Body of pancreas (tissue), 4 donors: ENCODE measurements around the gene CSNK1A1L. TPM values are rescaled to one million over a fixed set of nuclear protein-coding genes. Genes with fewer than 3 reads are reported as not detected.
A peak's percentile ranks its signal among the peaks of the same experiment; 100 is the strongest.

ENCODE experiments used
- ATAC-seq: fragments of 150-250 bp; one replicate; pipeline ENCODE4 v1.9.1; 2016
- DNase-seq, 4 donors: peaks; one replicate each; pipeline ENCODE4 v3.0.0-alpha.2; 2019
- H3K27ac ChIP-seq, 4 donors: fragments of 200-600 bp; sonication (generic); 1 replicate in 3 of 4; 2 replicates in 1 of 4; pipeline versions ENCODE4 v1.5.1 to v1.6.1; 2016 to 2019; ENCODE audit warnings: mild to moderate bottlenecking in 1 of 4, mixed read lengths in 1 of 4, moderate library complexity in 1 of 4
- H3K27me3 ChIP-seq, 2 donors: fragments of 200-600 bp; sonication (generic); one replicate each; pipeline ENCODE4 v1.6.0; 2016; ENCODE audit warnings: mild to moderate bottlenecking in 1 of 2
- H3K36me3 ChIP-seq, 2 donors: fragments of 200-600 bp; sonication (generic); replicated peaks in 1 of 2; 2 replicates each; pipeline ENCODE4 v1.5.1; 2016; ENCODE audit warnings: low read depth in 2 of 2; ENCODE audit not compliant: insufficient read depth in 1 of 2
- H3K4me1 ChIP-seq: fragments of 200-600 bp; sonication (generic); one replicate; pipeline ENCODE4 v1.6.0; 2016
- H3K4me3 ChIP-seq, 2 donors: fragments of 200-600 bp; sonication (generic); 1 replicate in 1 of 2; 2 replicates in 1 of 2; pipeline ENCODE4 v1.5.1; 2016 to 2019
- H3K9me3 ChIP-seq, 3 donors: fragments of 200-600 bp; sonication (generic); 1 replicate in 2 of 3; 2 replicates in 1 of 3; pipeline ENCODE4 v1.5.1; 2016
- CTCF ChIP-seq, 7 experiments: fragments of 450-650 bp in 4 of 7; fragments of 200-600 bp in 3 of 7; sonication (generic) in 3 of 7; IDR thresholded peaks; one replicate each; pipeline ENCODE4 v1.5.1; 2016 to 2019; ENCODE audit warnings: antibody characterized with exemption in 7 of 7
- POLR2A ChIP-seq, 3 donors: fragments of 450-650 bp; IDR thresholded peaks; one replicate each; pipeline ENCODE4 v1.6.1; 2016; ENCODE audit warnings: antibody characterized with exemption in 3 of 3, mild to moderate bottlenecking in 2 of 3
- WGBS, 2 donors: methylation state at CpG; one replicate each; pipeline ENCODE4 v1.1.5; 2017; 5-methylcytosine and 5-hydroxymethylcytosine counted together
- intact Hi-C: fragments of 100-400 bp; cut with DNase I; formaldehyde crosslinking; loops from one replicate; pipeline ENCODE4 v1.15.1; 2023
- total RNA-seq, 2 donors: library from RNA; depleted of rRNA; stranded (reverse); fragments of >200 nt; gene quantifications; one replicate each; pipeline ENCODE4 v1.1.0, GENCODE V29; 2016

The CSNK1A1L gene
- total RNA-seq, 2 donors from 2014 or later, result not detected

- intact Hi-C loops, result no loop called here
- DNase-seq, result no peak
- H3K4me3 ChIP-seq, result no peak overlapping the region
These were observed 34.5 kb downstream of the CSNK1A1L start for GRCh38 chr13:37070956-37071355.

GRCh38 chr13:37070145-37070695 lies 35.2 kb downstream of the CSNK1A1L start:
- no peaks in the 10 kb centered on the region for H3K27me3 ChIP-seq
- no peaks in the 10 kb centered on the region for H3K36me3 ChIP-seq
- no peak overlapping the region for H3K27ac ChIP-seq
- no peak for DNase-seq
- intact Hi-C loops, result no loop called here
- WGBS, 2 donors, result 69 to 83% methylated on average over 7 to 9 of the region's 9 CpGs
- TF ChIP-seq CTCF (IDR thresholded peaks at IDR 0.05), result no peak
- no peak for TF ChIP-seq POLR2A (IDR thresholded peaks at IDR 0.05)
- H3K4me3 ChIP-seq, result no peak overlapping the region
- ATAC-seq, result no peak
- no peaks in the 10 kb centered on the region for H3K9me3 ChIP-seq
- H3K4me1 ChIP-seq, result no peaks in the 10 kb centered on the region

More at GRCh38 chr13:37070956-37071355, 34.5 kb downstream of the CSNK1A1L start:
- no peak for ATAC-seq
- Histone ChIP-seq H3K27ac (no peak overlapping the region), H3K9me3 (no peaks in the 10 kb centered on the region), H3K4me1 (no peaks in the 10 kb centered on the region), H3K27me3 (no peaks in the 10 kb centered on the region), H3K36me3 (no peaks in the 10 kb centered on the region)
- WGBS, 2 donors, result 50 to 88% methylated on average over 1 to 7 of the region's 7 CpGs
- TF ChIP-seq POLR2A (IDR thresholded peaks at IDR 0.05), result no peak
- TF ChIP-seq CTCF (IDR thresholded peaks at IDR 0.05), result no peak

- no peak overlapping the region for H3K27ac ChIP-seq
- TF ChIP-seq POLR2A (IDR thresholded peaks at IDR 0.05) (no peak), CTCF (IDR thresholded peaks at IDR 0.05) (no peak)
- H3K4me1 ChIP-seq, result no peaks in the 10 kb centered on the region
- intact Hi-C loops, result no loop called here
- no peak for DNase-seq
- ATAC-seq, result no peak
- no peaks in the 10 kb centered on the region for H3K27me3 ChIP-seq
- no peak overlapping the region for H3K4me3 ChIP-seq
- H3K9me3 ChIP-seq, result no peaks in the 10 kb centered on the region
- WGBS, 2 donors, result 69 to 75% methylated on average over 6 to 8 of the region's 22 CpGs
- H3K36me3 ChIP-seq, result no peaks in the 10 kb centered on the region
These were observed 35.8 kb downstream of the CSNK1A1L start for GRCh38 chr13:37069597-37070103.

GRCh38 chr13:37068962-37069361 lies 36.5 kb downstream of the CSNK1A1L start:
- H3K36me3 ChIP-seq, result no peaks in the 10 kb centered on the region
- H3K27me3 ChIP-seq, result no peaks in the 10 kb centered on the region
- ATAC-seq (no peak), DNase-seq (no peak)
- no peaks in the 10 kb centered on the region for H3K9me3 ChIP-seq
- no peak overlapping the region for H3K27ac ChIP-seq
- no peak overlapping the region for H3K4me3 ChIP-seq
- no peak for TF ChIP-seq POLR2A (IDR thresholded peaks at IDR 0.05)
- peak in 2 of 7 experiments; percentile 14 to 28 for TF ChIP-seq CTCF (IDR thresholded peaks at IDR 0.05)
- no peaks in the 10 kb centered on the region for H3K4me1 ChIP-seq
- intact Hi-C loops, result no loop called here

GRCh38 chr13:37067874-37068273 lies 37.6 kb downstream of the CSNK1A1L start:
- ATAC-seq, result no peak
- no peak for DNase-seq
- H3K27ac ChIP-seq, result no peak overlapping the region
- H3K36me3 ChIP-seq, result no peaks in the 10 kb centered on the region
- H3K27me3 ChIP-seq, result no peaks in the 10 kb centered on the region
- no peak overlapping the region for H3K4me3 ChIP-seq
- H3K4me1 ChIP-seq, result no peaks in the 10 kb centered on the region
- TF ChIP-seq CTCF (IDR thresholded peaks at IDR 0.05), result no peak
- TF ChIP-seq POLR2A (IDR thresholded peaks at IDR 0.05), result no peak
- no peaks in the 10 kb centered on the region for H3K9me3 ChIP-seq
- intact Hi-C loops, result no loop called here
- WGBS, 2 donors, result 57 to 60% methylated on average over 2 of the region's 2 CpGs
